NCI-H1048 (cell line): ENCODE measurements around the gene IGFL3.
"Not testable (repeated sequence)": the region's sequence is repeated elsewhere in the genome, so short reads cannot be mapped to it uniquely, and the experiment has no call there.

Experiments
- DNase-seq: peaks from one replicate; lab custom pipeline; 2025; lab: John Stamatoyannopoulos, UW

The IGFL3 gene

GRCh38 chr19:46125447-46125846 lies 959 bp upstream of the IGFL3 start:
- DNase-seq, result no peak

- no peak for DNase-seq
Measured at GRCh38 chr19:46118136-46118535, 6.4 kb downstream of the IGFL3 start.

GRCh38 chr19:46116121-46116520 lies 8.4 kb downstream of the IGFL3 start:
- no peak for DNase-seq

GRCh38 chr19:46115396-46116106 lies 8.9 kb downstream of the IGFL3 start:
- no peak for DNase-seq

- no peak for DNase-seq
Measured at GRCh38 chr19:46113726-46114125, 10.8 kb downstream of the IGFL3 start.

GRCh38 chr19:46112527-46112926 lies 12.0 kb downstream of the IGFL3 start:
- DNase-seq, result no peak

- DNase-seq, result no peak
Measured at GRCh38 chr19:46111376-46111775, 13.1 kb downstream of the IGFL3 start.

GRCh38 chr19:46109876-46110275 lies 14.6 kb downstream of the IGFL3 start:
- no peak for DNase-seq

- no peak for DNase-seq
Measured at GRCh38 chr19:46107371-46107770, 17.1 kb downstream of the IGFL3 start.

- not testable (repeated sequence) for DNase-seq
Measured at GRCh38 chr19:46102333-46102732, 22.2 kb downstream of the IGFL3 start.

GRCh38 chr19:46101293-46101692 lies 23.2 kb downstream of the IGFL3 start:
- no peak for DNase-seq

- no peak for DNase-seq
Measured at GRCh38 chr19:46100344-46100743, 24.1 kb downstream of the IGFL3 start.

GRCh38 chr19:46090444-46090843 lies 34.0 kb downstream of the IGFL3 start:
- DNase-seq, result no peak

- DNase-seq, result no peak
Measured at GRCh38 chr19:46089432-46089831, 35.1 kb downstream of the IGFL3 start.

- no peak for DNase-seq
Measured at GRCh38 chr19:46088101-46088500, 36.4 kb downstream of the IGFL3 start.

- no peak for DNase-seq
Measured at GRCh38 chr19:46085888-46086287, 38.6 kb downstream of the IGFL3 start.

- DNase-seq, result no peak
Measured at GRCh38 chr19:46082728-46083050, 41.8 kb downstream of the IGFL3 start.

GRCh38 chr19:46081928-46082727 lies 42.4 kb downstream of the IGFL3 start:
- no peak for DNase-seq

GRCh38 chr19:46080561-46080960 lies 43.9 kb downstream of the IGFL3 start:
- DNase-seq, result no peak

- no peak for DNase-seq
Measured at GRCh38 chr19:46079576-46079975, 44.9 kb downstream of the IGFL3 start.

GRCh38 chr19:46078573-46079332 lies 45.7 kb downstream of the IGFL3 start:
- DNase-seq, result peak; percentile 1

- no peak for DNase-seq
Measured at GRCh38 chr19:46077815-46078167, 46.7 kb downstream of the IGFL3 start.
